DOHH2 (cell line): ENCODE data around the gene DAP3.
"Not testable (repeated sequence)": the region's sequence is repeated elsewhere in the genome, so short reads cannot be mapped to it uniquely, and the experiment has no call there.

Experiments used
- CTCF ChIP-seq: fragments of 200-600 bp; sonication (generic); IDR thresholded peaks from one replicate; pipeline ENCODE4 v1.5.1; 2014; ENCODE audit warnings: antibody characterized with exemption, mild to moderate bottlenecking, low read depth, low read length; ENCODE audit not compliant: poor library complexity, severe bottlenecking
- EZH2phosphoT487 ChIP-seq: fragments of 200-600 bp; sonication (generic); IDR thresholded peaks from 2 replicates; pipeline ENCODE4 v1.6.1; 2017; ENCODE audit warnings: borderline replicate concordance, mild to moderate bottlenecking, antibody characterized with exemption, low read length, moderate library complexity, mixed read lengths

DNA sequence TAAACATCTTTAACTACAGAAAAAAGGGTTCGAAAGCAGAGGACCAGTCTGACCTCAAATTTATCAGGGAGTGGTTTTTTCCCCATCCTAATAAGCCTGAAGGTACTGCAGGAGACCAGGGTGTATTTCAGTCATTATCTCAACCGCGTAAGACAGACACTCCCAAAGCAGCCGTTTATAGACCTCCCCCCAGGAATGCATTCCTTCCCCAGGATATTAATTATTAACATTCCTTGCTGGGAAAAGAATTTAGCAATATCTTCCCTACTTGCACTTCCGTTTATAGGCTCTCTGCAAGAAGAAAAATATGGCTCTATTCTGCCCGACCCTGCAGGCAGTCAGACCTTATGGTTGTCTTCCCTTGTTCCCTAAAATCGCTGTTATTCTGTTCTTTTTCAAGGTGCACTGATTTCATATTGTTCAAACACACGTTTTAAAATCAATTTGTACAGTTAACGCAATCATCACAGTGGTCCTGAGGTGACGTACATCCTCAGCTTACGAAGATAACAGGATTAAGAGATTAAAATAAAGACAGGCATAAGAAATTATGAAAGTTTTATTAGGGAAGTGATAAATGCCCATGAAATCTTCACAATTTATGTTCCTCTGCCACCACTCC lies 46.2 kb upstream of the DAP3 start:
- TF ChIP-seq CTCF, EZH2phosphoT487: not testable (repeated sequence)
